Measurements from ENCODE around the gene TBC1D25.
A peak's percentile ranks its signal among the peaks of the same experiment; 100 is the strongest.

Gene TBC1D25

GRCh38 chrX:48533165-48533564, 6.3 kb upstream of the TBC1D25 start:
- H3K27me3 ChIP-seq (ENCODE audit: control insufficient read depth, insufficient read depth, low read length): no peaks in the 10 kb centered on the region
- no peaks in the 10 kb centered on the region for H3K79me2 ChIP-seq
- no peaks in the 10 kb centered on the region for H3K4me1 ChIP-seq
- H3K27ac ChIP-seq: no peak overlapping the region
- no peaks in the 10 kb centered on the region for H3K36me3 ChIP-seq (ENCODE audit: control insufficient read depth, insufficient read depth, low read length)
- H3K9ac ChIP-seq: no peak overlapping the region
- no peaks in the 10 kb centered on the region for H3K9me3 ChIP-seq (ENCODE audit: control insufficient read depth, low read length)
- H2AFZ ChIP-seq: no peak overlapping the region
- H3K4me2 ChIP-seq (ENCODE audit: low read length): no peak overlapping the region
- no peak for TF ChIP-seq CTCF (IDR thresholded peaks at IDR 0.05)
- H3K4me3 ChIP-seq (ENCODE audit: low read depth, low read length): no peak overlapping the region

GRCh38 chrX:48538641-48539344, 721 bp upstream of the TBC1D25 start:
- Histone ChIP-seq H3K4me3 (ENCODE audit: low read depth, low read length) (no peak overlapping the region), H3K4me1 (peaks cover 4% of the 10 kb centered on the region), H3K9me3 (ENCODE audit: control insufficient read depth, low read length) (no peaks in the 10 kb centered on the region), H2AFZ (peak overlapping the region; percentile 16), H3K27me3 (ENCODE audit: control insufficient read depth, insufficient read depth, low read length) (no peaks in the 10 kb centered on the region), H3K9ac (no peak overlapping the region), H3K79me2 (no peaks in the 10 kb centered on the region), H3K27ac (peak overlapping the region; percentile 87), H3K36me3 (ENCODE audit: control insufficient read depth, insufficient read depth, low read length) (no peaks in the 10 kb centered on the region), H3K4me2 (ENCODE audit: low read length) (no peak overlapping the region)
- no peak for TF ChIP-seq CTCF (IDR thresholded peaks at IDR 0.05)

- no peaks in the 10 kb centered on the region for H3K36me3 ChIP-seq (ENCODE audit: control insufficient read depth, insufficient read depth, low read length)
- TF ChIP-seq CTCF (IDR thresholded peaks at IDR 0.05): no peak
Measured at GRCh38 chrX:48540028-48540375, 488 bp downstream of the TBC1D25 start.

GRCh38 chrX:48540480-48540879, 966 bp downstream of the TBC1D25 start:
- no peak overlapping the region for H2AFZ ChIP-seq
- H3K27ac ChIP-seq: peak overlapping the region; percentile 87
- no peak for TF ChIP-seq CTCF (IDR thresholded peaks at IDR 0.05)
- peaks cover 4% of the 10 kb centered on the region for H3K4me1 ChIP-seq
- H3K9me3 ChIP-seq (ENCODE audit: control insufficient read depth, low read length): no peaks in the 10 kb centered on the region
- H3K9ac ChIP-seq: no peak overlapping the region
- H3K4me2 ChIP-seq (ENCODE audit: low read length): peak overlapping the region; percentile 67
- no peaks in the 10 kb centered on the region for H3K36me3 ChIP-seq (ENCODE audit: control insufficient read depth, insufficient read depth, low read length)
- no peaks in the 10 kb centered on the region for H3K79me2 ChIP-seq
- no peaks in the 10 kb centered on the region for H3K27me3 ChIP-seq (ENCODE audit: control insufficient read depth, insufficient read depth, low read length)
- peak overlapping the region; percentile 79 for H3K4me3 ChIP-seq (ENCODE audit: low read depth, low read length)

More at GRCh38 chrX:48540028-48540375, 488 bp downstream of the TBC1D25 start:
- Histone ChIP-seq H3K4me3 (ENCODE audit: low read depth, low read length) (peak overlapping the region; percentile 79), H2AFZ (peak overlapping the region; percentile 83), H3K27ac (peak overlapping the region; percentile 87), H3K9ac (peak overlapping the region; percentile 11), H3K9me3 (ENCODE audit: control insufficient read depth, low read length) (no peaks in the 10 kb centered on the region), H3K4me1 (peaks cover 4% of the 10 kb centered on the region), H3K4me2 (ENCODE audit: low read length) (peak overlapping the region; percentile 67), H3K79me2 (no peaks in the 10 kb centered on the region), H3K27me3 (ENCODE audit: control insufficient read depth, insufficient read depth, low read length) (no peaks in the 10 kb centered on the region)
